ENCODE results near the gene SYT15B.
"Not testable (repeated sequence)": the region's sequence is repeated elsewhere in the genome, so short reads cannot be mapped to it uniquely, and the experiment has no call there.

GRCh38 chr10:47758855-47759254 lies 4.5 kb downstream of the SYT15B start:
- not testable (repeated sequence) for TF ChIP-seq POLR2A (IDR thresholded peaks at IDR 0.05); CTCF (IDR thresholded peaks at IDR 0.05 in 8 of 11, conservative IDR thresholded peaks at IDR 0.05 in 3 of 11); POLR2AphosphoS5 (IDR thresholded peaks at IDR 0.05)
